Psoas muscle (tissue), 8 donors: ENCODE measurements around the gene ASXL1. TPM values are rescaled to one million over a fixed set of nuclear protein-coding genes. Genes with fewer than 3 reads are reported as not detected.

Experiments
- ATAC-seq, 4 donors: fragments of 200-7000 bp; cut with Tn5 transposase; one replicate each; pipeline ENCODE4 v1.9.1; 2020; ENCODE audit warnings: moderate library complexity in 3 of 4, mild to moderate bottlenecking in 2 of 4
- DNase-seq, 2 donors: peaks; one replicate each; pipeline ENCODE4 v3.0.0-alpha.2; 2020
- H3K27ac ChIP-seq: fragments of 200-600 bp; one replicate; pipeline ENCODE4 v1.8.0; 2022
- H3K27me3 ChIP-seq, 3 donors: fragments of 200-600 bp in 1 of 3; one replicate each; pipeline versions ENCODE4 v1.6.1 to v1.8.0; 2013 to 2022; ENCODE audit warnings: low read length in 2 of 3, mild to moderate bottlenecking in 2 of 3, moderate library complexity in 1 of 3; ENCODE audit not compliant: insufficient read depth in 3 of 3
- H3K36me3 ChIP-seq, 2 donors: fragments of 200-600 bp in 1 of 2; one replicate each; pipeline versions ENCODE4 v1.6.1 to v1.8.0; 2013 to 2022; ENCODE audit warnings: low read depth in 1 of 2, mild to moderate bottlenecking in 1 of 2, moderate library complexity in 1 of 2; ENCODE audit not compliant: insufficient read depth in 1 of 2
- H3K4me1 ChIP-seq: fragments of 200-600 bp; one replicate; pipeline ENCODE4 v1.8.0; 2022
- H3K4me3 ChIP-seq: fragments of 200-600 bp; one replicate; pipeline ENCODE4 v1.8.0; 2022; ENCODE audit warnings: mild to moderate bottlenecking
- H3K9me3 ChIP-seq: fragments of 200-600 bp; one replicate; pipeline ENCODE4 v1.8.0; 2022
- WGBS, 3 donors: extraction: QIAGEN DNeasy Blood & Tissue Kit; methylation state at CpG; one replicate each; pipeline versions ENCODE4 v1.1.6 to v1.1.7; 2013; 5-methylcytosine and 5-hydroxymethylcytosine counted together
- intact Hi-C, 2 donors: fragments of 100-400 bp; cut with DNase I; formaldehyde crosslinking; loops; one replicate each; pipeline versions ENCODE4 v1.11.0 to v1.14.2; 2022
- polyA plus RNA-seq, 3 donors: library from polyadenylated mRNA; stranded (reverse); fragments of 200-250 nt; gene quantifications; one replicate each; pipeline ENCODE4 v1.2.3, GENCODE V29; 2013
- total RNA-seq, 4 donors: library from RNA; stranded (reverse); fragmentation: NEBNext Ultra II Directional in 2 of 4; extraction: Animal tissue kit (Norgen Biotek cat#: 25700) in 2 of 4; gene quantifications; one replicate each; pipeline versions ENCODE4 v1.2.1 to v1.2.4, GENCODE V29; 2021 to 2023
- TF ChIP-seq, protein P1 (sequence below): fragments of 200-600 bp; IDR thresholded peaks from one replicate; pipeline ENCODE4 v1.8.0; 2022; ENCODE audit warnings: antibody characterized with exemption
- donor health status: healthy with polysubstance abuse.
- donor health status: DM: no; HTN: no; CAD: no; lungs with moderate emphysema.
- donor health status: Bipolar disorder and iron deficiency.
- donor health status: healthy.
- donor health status: DM: yes; HTN: yes; CAD: no.
- donor health status: DM: no; HTN: no; CAD: no.
- donor health status: DM: no; HTN: no; CAD: no.
- donor health status: DM: yes; HTN: yes; CAD: no.

Gene ASXL1
- total and polyA plus RNA-seq, 7 donors: 18.5 to 52.0 (median 23.2) TPM

DNA sequence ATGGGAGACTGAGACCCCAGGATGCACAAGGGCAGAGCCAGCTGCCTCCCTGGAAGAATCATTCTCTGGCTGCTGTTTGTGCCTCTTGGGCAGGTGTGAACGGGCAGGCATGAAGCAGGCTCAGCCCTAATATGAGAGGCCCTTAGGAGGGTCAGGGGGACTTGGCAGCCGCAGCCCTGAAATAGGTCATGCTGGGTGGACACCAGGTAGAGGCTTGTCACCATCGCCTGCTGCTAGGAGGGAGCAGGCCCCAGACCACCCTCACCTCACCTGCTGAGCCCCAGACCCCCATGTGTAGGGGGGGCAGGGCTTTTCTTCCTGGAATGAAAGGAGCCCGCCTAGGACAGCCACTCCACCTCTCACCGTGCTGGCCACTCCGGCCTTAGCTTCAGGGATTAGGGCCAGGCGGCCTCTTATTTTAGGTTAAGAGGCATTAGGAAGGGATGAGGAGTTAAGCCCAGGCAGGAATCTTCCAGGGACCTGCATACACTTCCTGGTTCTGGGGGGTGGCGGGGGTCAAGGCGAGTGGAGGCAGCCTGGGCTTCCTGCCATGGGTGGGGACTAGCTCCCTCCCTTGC, 92.4 kb downstream of the ASXL1 start:
- Histone ChIP-seq H3K4me1 (peaks cover 21% of the 10 kb centered on the region), H3K27me3 (peaks cover 0 to 1% (median 0%) of the 10 kb centered on the region in 3 donors), H3K9me3 (no peaks in the 10 kb centered on the region), H3K27ac (no peak overlapping the region), H3K36me3 (peaks cover 0 to 9% of the 10 kb centered on the region in 2 donors), H3K4me3 (no peak overlapping the region)
- WGBS, 3 donors: 67 to 73% (median 68%) methylated on average over 9 of the region's 9 CpGs
- no peak for DNase-seq
- TF ChIP-seq, protein P1, sequence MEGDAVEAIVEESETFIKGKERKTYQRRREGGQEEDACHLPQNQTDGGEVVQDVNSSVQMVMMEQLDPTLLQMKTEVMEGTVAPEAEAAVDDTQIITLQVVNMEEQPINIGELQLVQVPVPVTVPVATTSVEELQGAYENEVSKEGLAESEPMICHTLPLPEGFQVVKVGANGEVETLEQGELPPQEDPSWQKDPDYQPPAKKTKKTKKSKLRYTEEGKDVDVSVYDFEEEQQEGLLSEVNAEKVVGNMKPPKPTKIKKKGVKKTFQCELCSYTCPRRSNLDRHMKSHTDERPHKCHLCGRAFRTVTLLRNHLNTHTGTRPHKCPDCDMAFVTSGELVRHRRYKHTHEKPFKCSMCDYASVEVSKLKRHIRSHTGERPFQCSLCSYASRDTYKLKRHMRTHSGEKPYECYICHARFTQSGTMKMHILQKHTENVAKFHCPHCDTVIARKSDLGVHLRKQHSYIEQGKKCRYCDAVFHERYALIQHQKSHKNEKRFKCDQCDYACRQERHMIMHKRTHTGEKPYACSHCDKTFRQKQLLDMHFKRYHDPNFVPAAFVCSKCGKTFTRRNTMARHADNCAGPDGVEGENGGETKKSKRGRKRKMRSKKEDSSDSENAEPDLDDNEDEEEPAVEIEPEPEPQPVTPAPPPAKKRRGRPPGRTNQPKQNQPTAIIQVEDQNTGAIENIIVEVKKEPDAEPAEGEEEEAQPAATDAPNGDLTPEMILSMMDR: no peak
- no peak for ATAC-seq
- intact Hi-C loops: no loop called here

- Histone ChIP-seq H3K36me3 (peaks cover 0 to 9% of the 10 kb centered on the region in 2 donors), H3K9me3 (no peaks in the 10 kb centered on the region), H3K4me3 (no peak overlapping the region), H3K4me1 (peaks cover 20% of the 10 kb centered on the region), H3K27me3 (peaks cover 0 to 1% (median 0%) of the 10 kb centered on the region in 3 donors), H3K27ac (no peak overlapping the region)
- TF ChIP-seq, protein P1: no peak
- intact Hi-C loops: no loop called here
- DNase-seq (peak in 1 of 2 donors; percentile 31), ATAC-seq (no peak)
- WGBS, 3 donors: 83 to 86% (median 85%) methylated on average over 8 of the region's 8 CpGs
These were observed 93.2 kb downstream of the ASXL1 start for GRCh38 chr20:32451340-32451681.

GRCh38 chr20:32451682-32452461, 93.7 kb downstream of the ASXL1 start:
- ATAC-seq (no peak), DNase-seq (peak in 1 of 2 donors; percentile 38)
- Histone ChIP-seq H3K27ac (no peak overlapping the region), H3K36me3 (peaks cover 0 to 9% of the 10 kb centered on the region in 2 donors), H3K4me1 (peaks cover 15% of the 10 kb centered on the region), H3K27me3 (peaks cover 0 to 1% (median 0%) of the 10 kb centered on the region in 3 donors), H3K4me3 (no peak overlapping the region), H3K9me3 (no peaks in the 10 kb centered on the region)
- TF ChIP-seq, protein P1: no peak
- WGBS, 3 donors: 74 to 81% (median 76%) methylated on average over 23 to 27 of the region's 27 CpGs
- intact Hi-C loops: no loop called here

- H3K36me3 ChIP-seq: peaks cover 0 to 9% of the 10 kb centered on the region in 2 donors
- H3K4me3 ChIP-seq: no peak overlapping the region
- H3K27me3 ChIP-seq: peaks cover 0 to 1% (median 0%) of the 10 kb centered on the region in 3 donors
- no peak overlapping the region for H3K27ac ChIP-seq
- no peaks in the 10 kb centered on the region for H3K9me3 ChIP-seq
- WGBS, 3 donors: 92 to 97% (median 92%) methylated on average over 23 to 24 of the region's 24 CpGs
- ATAC-seq (no peak), DNase-seq (peak in 1 of 2 donors; percentile 40)
- intact Hi-C loops: no loop called here
- TF ChIP-seq, protein P1: no peak
- H3K4me1 ChIP-seq: peaks cover 17% of the 10 kb centered on the region
These were observed 94.8 kb downstream of the ASXL1 start for GRCh38 chr20:32452776-32453466.
